ENCODE results near the gene NFIA.

DNA sequence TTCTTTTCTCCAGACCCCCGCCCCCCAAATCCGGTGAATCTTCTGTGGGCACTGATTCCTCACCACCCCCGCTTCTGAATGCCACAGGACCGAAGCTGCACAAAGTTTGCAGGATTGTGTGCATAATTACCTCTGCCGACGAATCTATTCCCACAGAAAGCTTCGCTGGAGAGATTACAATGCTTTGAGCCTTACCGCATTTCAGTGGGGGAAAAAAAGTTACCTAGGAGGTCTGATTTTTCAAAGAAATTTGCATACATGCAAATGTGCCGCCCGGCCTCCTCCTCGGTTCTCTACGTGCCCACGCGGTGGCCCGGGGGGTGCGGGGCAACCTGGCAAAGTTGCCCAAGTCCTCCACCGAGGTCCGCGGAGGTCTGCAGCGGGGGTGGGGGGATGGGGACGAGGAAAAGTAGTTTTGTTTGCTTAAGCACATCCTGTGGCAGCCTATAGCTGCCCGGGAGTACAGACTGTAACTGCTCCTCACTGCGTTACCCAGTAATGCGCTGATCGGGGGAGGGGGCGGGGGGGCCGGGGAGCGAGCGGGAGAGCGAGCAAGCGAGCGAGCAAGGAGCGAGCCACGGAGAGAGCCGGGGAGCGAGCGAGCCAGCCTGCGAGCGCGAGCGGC is 563 bp upstream of the NFIA start:
- TF ChIP-seq ATF1 (CRISPR knock-in tag; IDR thresholded peaks at IDR 0.05), result no peak
- TF ChIP-seq POLR2AphosphoS5 (IDR thresholded peaks at IDR 0.05; ENCODE audit: low read depth, low read length), result no peak; the same call in 1 of the 2 replicates
- no peak for TF ChIP-seq JUND (CRISPR knock-in tag; IDR thresholded peaks at IDR 0.05)
- no peak; the same call in 1 of the 2 replicates for TF ChIP-seq PHF21A (CRISPR knock-in tag; IDR thresholded peaks at IDR 0.05)
- TF ChIP-seq ZNF260 (CRISPR knock-in tag; IDR thresholded peaks at IDR 0.05; ENCODE audit: borderline replicate concordance, low read depth), result no peak
- TF ChIP-seq, protein P1, sequence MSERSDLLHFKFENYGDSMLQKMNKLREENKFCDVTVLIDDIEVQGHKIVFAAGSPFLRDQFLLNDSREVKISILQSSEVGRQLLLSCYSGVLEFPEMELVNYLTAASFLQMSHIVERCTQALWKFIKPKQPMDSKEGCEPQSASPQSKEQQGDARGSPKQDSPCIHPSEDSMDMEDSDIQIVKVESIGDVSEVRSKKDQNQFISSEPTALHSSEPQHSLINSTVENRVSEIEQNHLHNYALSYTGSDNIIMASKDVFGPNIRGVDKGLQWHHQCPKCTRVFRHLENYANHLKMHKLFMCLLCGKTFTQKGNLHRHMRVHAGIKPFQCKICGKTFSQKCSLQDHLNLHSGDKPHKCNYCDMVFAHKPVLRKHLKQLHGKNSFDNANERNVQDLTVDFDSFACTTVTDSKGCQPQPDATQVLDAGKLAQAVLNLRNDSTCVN (CRISPR knock-in tag; IDR thresholded peaks at IDR 0.05; ENCODE audit: borderline replicate concordance), result no peak
- TF ChIP-seq KIAA2018 (CRISPR knock-in tag; IDR thresholded peaks at IDR 0.05; ENCODE audit: borderline replicate concordance), result no peak
